HG02798 (cell line): ENCODE results near the gene USP3.
A peak's percentile ranks its signal among the peaks of the same experiment; 100 is the strongest.

ENCODE experiments used
- ATAC-seq: cut with Tn5 transposase; IDR thresholded peaks from one replicate; pipeline ENCODE4 v1.9.1; 2021; ENCODE audit warnings: mild to moderate bottlenecking; ENCODE audit not compliant: unreplicated experiment, poor library complexity

USP3 gene

DNA sequence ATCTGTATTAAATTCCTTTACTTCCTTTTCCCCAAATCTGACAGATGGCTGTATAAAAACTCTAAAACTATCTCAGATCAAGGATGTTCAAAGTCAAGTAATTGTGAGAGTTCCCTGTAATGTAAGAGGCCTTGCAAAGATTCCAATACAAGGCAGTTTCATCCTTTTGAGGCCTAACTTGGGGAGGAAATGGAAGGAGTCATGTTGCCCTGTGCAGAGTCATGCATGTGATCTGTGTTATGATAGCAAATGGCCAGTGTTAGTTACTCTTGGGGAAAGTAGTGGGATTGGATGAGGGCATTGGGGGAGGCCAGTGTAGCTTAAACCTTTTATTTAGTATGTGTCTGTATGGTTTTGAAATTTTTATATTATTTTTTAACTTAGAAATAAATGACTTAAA lies 69.1 kb downstream of the USP3 start:
- no peak for ATAC-seq

DNA sequence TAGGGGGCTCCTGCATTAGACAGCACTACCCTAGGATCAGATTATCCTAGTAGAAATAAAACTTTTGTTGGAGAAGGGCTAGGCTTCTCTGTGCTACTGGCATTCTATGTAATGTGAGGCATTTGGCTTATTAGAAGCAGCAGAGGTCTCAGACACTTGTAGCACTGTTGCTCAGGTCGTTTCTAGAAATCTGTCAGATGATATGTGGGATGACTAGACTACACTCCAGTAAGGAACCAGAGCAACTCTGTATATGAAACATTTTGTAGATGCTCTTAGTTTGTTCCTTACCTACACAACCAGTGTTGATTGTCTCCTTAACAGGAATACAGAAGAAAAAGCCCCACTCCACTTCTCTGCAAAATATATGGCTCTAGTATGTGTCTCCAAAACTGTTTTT lies 70.9 kb downstream of the USP3 start:
- ATAC-seq: no peak

DNA sequence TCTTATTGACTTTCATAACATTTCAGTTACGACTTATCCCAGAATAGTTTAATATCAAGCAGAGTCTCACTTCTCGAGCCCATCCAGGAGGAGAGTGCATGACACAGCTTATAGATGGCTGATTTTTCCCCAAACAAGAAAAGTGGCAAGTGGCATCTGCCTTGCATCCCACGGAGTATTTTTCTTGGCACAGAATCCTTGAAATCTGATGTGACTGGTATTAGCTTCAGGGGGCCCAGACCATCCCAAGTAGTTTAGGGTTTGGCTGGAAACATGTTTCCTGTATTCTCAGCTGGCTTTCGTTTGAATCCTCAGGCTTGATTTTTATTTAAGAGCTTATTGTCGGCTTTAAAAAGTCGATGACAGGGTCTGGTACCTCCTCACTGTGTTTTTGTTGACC lies 72.0 kb downstream of the USP3 start:
- ATAC-seq: no peak

DNA sequence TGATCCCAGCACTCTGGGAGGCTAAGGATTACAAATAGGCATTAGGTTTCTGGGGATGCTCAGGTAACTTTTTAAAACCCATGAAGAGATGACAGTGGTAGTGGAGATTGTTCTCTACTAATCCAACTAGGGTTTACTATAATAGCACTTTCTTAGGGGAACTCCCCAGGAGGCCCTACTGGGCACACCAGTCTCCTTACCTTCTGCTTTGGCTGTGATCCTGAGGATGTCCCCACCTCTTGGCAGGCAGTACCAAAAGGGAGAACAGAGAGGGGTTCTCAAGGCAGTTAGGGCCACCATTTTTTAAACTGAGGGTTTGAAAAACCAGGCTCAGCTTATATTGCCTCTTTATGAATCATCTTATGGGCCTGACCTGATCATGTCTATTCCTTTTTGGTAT lies 77.8 kb downstream of the USP3 start:
- no peak for ATAC-seq

DNA sequence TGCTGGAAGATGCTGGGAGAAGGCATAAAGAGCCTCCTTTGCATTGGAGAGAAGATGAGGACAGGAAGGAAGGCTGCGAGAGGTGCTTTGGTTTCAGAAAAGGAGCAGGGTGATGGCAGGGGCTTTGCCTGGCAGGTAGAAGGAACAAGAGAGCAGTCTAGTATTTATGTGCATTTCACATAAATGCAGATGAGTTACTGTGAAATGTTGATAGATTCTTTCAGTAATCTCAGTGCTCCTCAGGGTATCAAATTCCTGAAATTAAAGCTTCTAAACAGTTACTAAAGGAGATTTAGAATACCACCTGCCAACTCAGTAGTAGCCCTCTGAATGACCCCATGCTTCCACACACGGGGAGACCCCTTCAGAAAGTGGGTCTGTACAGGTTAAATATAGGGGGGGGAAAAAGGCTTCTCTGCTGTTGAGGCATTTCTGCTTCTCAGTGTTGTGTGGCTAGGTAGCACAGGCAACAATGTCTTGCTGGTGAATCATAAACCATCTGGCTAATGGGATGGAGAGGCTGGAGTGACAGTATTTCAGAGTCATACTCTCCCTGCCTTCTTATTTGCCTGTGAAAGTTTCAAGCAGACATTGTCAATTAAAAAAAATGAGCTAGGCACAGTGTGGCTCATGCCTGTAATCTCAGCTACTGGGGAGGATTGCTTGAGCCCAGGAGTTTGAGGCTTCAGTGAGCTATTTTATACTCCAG lies 78.5 kb downstream of the USP3 start:
- ATAC-seq: no peak

DNA sequence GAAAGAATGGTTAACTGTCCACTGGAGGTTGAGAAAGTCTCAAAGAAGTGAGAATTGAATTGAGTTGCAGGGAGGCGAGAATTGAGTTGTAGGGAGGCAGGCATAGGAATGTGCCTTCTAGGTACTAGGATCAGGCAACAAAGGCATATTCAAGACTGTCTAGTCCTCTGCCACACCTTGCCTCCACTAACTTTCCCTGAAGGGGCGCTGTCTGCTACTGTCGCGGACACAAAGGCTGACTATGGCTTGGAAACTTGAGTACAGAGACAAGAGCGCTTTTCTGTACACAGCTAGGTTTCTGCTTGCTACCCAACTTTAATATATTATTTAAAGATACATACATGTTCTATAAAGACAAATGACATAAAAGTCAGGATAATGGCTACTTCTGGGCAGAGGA lies 82.4 kb downstream of the USP3 start:
- ATAC-seq: no peak

DNA sequence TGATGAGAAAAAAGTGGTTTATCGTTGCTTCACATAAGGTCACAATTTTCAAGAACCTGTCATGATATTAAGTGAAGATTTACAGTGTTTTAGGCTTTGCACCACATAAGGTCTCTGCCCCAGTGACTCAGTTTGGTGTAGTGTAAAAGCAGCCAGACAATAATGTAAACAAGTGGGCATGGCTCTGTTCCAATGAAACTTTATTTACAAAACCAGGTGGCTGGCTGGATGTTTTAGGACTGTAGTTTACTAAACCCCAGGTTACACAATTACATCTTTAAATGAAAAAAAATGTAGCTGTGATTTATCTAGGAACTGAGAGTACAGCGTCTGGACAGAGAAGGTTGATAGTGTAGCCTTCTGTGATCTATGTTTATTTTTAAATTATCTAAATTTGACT lies 83.1 kb downstream of the USP3 start:
- no peak for ATAC-seq

DNA sequence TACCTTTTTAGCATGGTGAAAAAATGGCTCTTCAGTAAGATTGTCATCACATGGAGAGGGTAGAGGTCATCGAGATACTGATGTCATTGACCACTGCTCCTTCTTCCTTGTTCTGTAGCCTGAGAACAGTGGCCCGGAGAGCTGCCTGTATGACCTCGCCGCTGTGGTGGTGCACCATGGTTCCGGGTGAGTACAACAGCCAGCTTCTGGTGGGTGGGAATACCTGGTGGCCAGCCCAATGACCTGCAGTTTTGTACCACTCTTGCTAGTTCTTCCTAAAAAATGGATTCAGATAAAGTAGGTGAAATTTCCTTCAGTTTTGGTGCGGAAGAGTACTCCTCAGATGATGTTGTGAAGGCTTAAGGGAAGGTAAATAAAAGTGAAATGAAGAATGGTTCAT lies 84.4 kb downstream of the USP3 start:
- ATAC-seq: no peak

DNA sequence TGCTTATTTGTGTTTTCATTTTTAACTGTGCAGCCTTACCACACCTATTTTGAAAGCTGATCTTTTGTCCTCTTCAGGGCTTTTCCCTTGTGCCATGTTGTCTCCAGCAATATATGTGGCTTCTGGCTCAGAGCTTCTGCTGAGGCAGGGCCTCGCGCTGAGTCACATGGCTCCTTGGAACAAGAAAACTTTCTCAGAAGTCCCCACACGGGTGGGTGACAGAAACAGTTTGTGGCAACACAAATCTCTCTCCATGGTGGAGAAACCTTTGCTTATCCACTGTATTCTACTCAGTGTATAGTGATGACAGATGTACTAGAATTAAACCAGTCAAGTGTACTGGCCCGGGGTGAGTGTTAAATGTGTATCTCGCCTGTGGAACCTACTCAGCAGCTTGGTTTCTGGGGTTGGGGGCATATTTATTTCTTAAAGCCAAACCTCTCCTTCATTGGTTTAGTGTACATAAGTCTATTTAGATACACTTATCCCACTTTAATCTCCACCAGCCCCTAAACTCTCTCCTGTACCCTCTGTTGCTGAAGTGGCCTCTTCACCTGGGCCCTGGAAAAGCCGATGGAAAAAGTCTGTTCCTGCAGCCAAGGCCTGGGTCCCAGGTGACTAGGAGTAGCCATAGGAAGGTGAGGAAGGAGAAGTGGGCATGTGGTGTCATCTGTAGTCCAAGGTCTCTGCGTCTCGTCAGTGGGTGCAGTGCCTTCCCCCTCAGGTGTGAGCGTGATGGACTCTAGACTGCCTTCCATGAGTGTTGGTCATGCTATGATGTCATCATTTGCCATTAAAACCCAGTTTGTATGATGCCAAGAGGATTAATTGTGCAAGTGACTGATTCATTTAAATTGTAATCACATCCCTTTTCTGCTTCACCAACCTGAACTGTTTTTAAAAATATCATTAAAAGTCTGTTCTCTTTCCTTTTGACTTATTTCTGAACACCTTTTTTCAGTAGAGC lies 89.6 kb downstream of the USP3 start:
- no peak for ATAC-seq

DNA sequence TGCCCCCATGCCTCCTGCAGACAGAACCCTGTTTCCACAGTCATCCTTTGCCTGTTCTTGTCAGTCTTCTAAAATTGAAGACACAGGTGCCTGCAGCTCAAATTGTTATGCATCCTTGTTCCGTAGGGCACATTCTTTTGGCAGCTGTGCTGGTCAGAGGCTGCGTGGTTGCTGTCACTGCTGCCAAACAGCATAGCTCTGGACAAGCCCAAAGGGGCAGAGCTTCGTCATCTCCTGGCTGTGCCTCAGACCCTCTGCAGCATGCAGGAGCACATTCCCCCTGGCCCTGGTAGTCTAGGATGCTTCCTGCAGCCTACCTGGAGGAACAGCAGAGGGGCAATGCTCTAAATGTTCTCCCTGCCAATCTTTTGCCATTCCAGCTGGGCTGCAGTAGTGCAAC lies 90.7 kb downstream of the USP3 start:
- no peak for ATAC-seq

DNA sequence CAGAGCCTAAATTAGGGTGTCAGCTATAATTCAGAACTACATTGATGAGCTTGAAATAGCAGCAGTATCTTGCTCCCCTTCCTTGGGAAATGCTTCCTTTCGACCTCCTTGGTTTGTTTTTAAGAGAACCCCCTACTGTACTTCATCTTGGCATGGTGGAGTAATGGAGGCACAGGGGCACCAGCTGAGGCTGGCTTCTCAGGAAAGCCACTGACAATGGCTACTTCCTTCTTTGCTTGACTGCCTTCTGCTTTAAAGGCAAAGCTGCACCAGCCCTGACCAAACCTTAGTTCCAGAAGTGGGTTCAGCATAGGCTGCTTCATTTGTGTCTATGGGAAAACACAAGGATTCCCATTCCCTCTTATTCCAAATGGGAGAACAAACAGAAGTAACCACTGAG lies 91.3 kb downstream of the USP3 start:
- no peak for ATAC-seq

DNA sequence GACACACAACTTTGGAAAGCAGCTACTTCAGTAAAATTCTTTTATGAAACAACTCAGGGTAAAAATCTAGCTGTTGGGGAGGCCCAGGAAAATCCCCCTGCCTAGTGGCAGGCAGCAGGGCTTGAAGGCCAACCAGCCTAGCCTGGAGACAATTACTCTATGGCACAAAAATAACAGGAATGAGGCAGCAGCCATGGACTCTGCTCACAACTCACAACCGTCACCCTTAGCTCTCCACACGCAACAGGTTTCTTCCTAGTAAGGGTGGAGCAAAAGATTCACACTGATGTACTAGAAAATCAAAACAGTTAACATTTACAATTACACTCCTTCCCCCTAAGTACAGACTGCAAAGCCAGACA lies 92.3 kb downstream of the USP3 start:
- no peak for ATAC-seq

DNA sequence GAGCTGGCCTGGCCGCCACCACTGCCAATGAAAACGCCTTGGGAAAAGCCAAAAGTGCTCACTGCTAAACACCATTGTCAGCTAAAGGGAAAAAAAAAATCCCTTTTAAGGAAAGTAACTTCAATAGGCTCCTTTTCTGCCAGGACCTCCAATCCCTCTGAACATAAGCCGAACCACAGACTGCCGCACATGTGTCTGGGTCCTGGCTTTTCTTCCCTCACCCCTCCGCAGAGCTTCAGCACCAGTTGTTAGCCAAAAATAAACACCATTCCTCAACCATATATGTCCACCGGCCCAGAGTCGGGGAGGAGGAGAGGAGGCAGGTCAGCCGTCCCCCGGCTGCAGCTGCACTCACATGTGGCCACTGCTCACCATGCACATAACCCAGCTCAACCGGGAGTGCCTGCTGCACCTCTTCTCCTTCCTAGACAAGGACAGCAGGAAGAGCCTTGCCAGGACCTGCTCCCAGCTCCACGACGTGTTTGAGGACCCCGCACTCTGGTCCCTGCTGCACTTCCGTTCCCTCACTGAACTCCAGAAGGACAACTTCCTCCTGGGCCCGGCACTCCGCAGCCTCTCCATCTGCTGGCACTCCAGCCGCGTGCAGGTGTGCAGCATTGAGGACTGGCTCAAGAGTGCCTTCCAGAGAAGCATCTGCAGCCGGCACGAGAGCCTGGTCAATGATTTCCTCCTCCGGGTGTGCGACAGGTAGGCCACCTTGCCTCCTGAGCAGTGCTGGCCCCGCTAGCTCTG lies 92.8 kb downstream of the USP3 start, which contains the start of gene FBXL22:
Gene FBXL22, plus strand, starts transcription at position 350 of the 753 bp plus-strand sequence. Its CDS starts 6 bp downstream, at position 356.
- ATAC-seq: no peak

DNA sequence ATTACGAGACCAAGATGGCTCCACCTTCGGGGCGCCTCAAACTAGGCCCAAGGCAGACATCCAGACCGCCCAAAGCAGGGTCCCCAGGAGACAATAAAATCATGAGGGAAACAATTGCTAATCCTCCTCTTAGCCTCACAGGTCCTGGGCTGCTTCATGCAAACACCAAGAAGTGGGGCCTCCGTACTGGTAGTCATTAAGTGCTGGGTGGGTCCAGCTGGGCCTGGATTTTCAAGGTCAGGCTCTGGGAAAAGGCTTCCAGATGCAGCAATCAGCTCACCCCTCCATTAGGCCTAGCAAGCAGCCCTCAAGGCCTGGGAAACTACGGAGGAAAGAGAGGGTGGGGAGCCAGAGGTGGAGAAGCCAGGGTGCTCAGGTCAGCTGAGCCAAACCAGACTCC lies 93.4 kb downstream of the USP3 start:
- no peak for ATAC-seq

DNA sequence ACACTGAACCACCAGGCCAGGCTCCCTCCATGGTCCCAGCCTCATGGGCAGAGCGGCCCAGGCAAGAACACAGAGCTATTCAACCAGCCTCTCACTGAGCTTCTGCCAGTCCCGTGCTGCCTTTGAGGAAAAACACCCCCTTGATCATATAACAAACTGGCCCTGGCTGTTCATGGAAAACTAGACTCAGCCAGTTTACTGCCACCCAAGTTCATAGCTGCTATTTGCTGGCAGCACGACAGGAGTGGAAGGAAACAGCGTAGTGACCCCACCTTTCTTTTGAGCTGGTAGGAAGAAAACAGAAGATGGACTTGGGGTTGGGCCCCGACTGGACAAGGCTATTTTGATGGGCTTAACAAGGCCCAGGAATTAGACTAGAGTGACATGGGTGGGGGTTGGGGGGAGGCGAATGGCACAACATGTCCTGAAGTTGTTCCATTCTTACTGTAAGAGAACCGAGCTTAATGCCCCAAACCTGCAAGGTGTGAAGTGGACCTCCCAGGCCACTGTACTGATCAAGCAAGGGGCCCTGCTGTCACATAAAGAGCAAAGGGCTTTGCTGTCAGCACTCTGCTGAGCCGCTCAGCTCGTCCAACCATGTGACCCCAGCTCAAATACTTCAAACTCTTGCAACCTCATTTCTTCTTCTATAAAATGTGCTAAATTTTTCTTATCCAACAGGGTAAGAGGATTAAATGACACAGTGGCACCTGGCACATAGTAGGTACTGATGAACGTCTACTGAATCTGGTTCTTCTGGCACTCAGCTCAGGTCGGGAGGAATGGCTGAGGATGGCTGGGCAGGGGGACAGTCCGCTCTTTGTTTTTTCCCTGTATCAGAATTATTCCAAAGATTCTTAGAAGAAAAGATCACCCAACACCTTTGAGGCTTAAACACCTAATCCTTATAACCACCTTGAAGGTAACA lies 94.3 kb downstream of the USP3 start:
- ATAC-seq: no peak

DNA sequence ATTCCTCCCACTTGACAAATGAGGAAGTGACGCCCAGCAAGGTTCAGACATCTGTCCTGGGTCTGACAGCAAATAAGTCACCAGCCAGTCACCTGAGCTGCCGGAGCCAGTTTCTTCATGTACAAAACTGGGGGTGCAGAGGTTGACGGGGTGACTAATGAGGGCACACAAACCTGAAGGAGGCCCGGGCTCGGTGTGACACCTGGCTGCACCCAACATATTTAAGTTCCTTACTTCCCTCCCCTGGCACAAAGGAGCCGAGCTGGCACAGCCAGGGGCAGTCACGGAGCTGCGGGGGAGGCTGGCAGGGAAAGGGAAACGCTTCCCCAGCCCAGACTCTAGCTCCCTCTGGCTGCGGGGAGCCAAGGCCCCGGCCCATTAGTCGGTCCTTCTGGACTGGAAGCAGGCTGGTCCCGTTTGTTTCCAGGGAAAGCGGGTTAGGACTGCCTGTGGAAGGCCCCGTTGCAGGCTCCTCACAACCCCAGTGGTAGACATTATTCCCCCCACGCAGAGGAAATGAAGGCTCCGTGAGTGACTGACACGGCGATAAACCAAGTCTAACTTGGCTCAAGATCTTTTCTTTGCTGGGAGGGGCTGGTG lies 95.1 kb downstream of the USP3 start:
- ATAC-seq: no peak

DNA sequence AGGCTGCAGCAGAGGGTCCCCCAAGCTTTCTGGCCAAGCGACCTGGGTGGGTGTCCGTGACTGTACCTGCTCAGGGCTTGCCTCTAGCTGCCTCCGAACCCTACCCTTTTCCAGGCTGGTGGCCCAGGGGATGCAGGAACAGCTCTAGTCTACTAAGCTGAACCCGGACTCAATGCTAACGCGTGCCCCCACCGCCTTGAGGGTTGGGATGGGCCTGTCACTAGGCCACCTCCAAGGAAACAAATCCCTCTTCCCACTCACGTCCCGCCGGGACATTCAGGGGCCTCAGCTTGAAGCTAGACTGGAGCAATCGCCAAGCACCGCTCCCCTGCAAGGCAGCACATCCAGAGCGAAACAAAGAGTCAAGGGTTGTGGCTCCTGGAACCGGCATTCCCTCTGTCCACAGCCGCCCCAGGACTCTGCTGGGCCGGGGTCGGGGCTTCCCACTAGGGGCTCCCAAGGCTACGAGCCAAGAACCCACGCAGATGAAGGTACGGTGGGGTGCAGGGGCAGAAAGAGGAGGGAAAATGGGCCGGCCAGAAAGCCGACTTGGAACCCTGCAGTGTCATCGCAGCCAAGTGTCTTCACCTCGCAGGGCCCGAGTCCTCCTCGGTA lies 95.7 kb downstream of the USP3 start:
- ATAC-seq: no peak

DNA sequence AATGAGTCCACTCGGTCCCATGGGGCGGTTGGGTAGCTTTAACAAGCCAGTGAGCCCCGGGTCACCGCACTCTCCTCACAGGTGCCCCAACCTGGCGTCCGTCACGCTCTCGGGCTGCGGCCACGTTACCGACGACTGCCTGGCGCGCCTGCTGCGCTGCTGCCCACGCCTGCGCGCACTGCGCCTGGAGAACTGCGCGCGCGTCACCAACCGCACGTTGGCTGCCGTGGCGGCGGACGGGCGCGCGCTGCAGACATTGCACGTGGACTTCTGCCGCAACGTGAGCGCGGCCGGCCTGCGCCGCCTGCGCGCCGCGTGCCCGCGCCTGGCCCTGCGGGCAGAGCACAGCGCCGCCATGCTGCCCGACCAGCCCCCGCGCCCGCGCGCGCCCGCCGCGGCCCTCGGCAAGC lies 96.2 kb downstream of the USP3 start:
- peak; percentile 86 for ATAC-seq
